Adipocyte (in vitro differentiated cells): Measurements from ENCODE around the gene TCF4.

Experiments used
- DNase-seq: peaks from one replicate; pipeline ENCODE4 v3.0.0-alpha.2; 2015; ENCODE audit warnings: low read depth
- H3K27me3 ChIP-seq: replicated peaks from 2 replicates; pipeline ENCODE4 v1.7.0; 2013; ENCODE audit warnings: mild to moderate bottlenecking, low read length, moderate library complexity; ENCODE audit not compliant: control insufficient read depth, insufficient read depth
- H3K36me3 ChIP-seq: 2 replicates; pipeline ENCODE4 v1.7.0; 2013; ENCODE audit warnings: low read length, mild to moderate bottlenecking, moderate library complexity; ENCODE audit not compliant: control insufficient read depth, insufficient read depth, severe bottlenecking
- H3K4me1 ChIP-seq: 2 replicates; pipeline ENCODE4 v1.7.0; 2013; ENCODE audit warnings: mild to moderate bottlenecking, low read length, moderate library complexity; ENCODE audit not compliant: control insufficient read depth, insufficient read depth
- H3K4me3 ChIP-seq: 2 replicates; pipeline ENCODE4 v1.7.0; 2013; ENCODE audit warnings: mild to moderate bottlenecking, low read length, moderate library complexity
- H3K9ac ChIP-seq: 2 replicates; pipeline ENCODE4 v1.7.0; 2013; ENCODE audit warnings: mild to moderate bottlenecking, low read length, moderate library complexity
- H3K9me3 ChIP-seq: 2 replicates; pipeline ENCODE4 v1.7.0; 2013; ENCODE audit warnings: mild to moderate bottlenecking, low read length, moderate library complexity; ENCODE audit not compliant: control insufficient read depth

TCF4 gene

DNA sequence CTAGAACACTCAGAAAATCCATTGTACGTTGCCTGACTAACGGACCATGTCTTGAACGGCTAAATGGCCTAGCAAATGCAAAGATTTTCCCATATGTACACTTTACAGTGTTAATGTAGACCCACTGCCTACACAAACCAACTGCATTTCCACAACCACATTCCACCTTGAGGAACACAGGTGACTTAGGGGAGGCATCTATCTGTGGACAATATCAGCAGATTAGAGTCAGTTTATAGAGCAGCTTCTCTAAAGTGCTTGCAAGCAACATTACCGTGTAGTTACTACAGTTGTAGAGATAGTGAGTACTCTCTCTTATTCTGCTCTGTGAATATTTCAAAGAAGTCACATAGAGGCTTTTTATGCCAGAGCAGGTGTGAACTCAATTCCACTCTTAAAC, 139.6 kb downstream of the TCF4 start:
- no peak for DNase-seq
- Histone ChIP-seq H3K9me3 (peaks cover 7% of the 10 kb centered on the region), H3K36me3 (no peaks in the 10 kb centered on the region), H3K27me3 (no peaks in the 10 kb centered on the region), H3K4me3 (no peak overlapping the region), H3K9ac (no peak overlapping the region), H3K4me1 (peaks cover 33% of the 10 kb centered on the region)

- DNase-seq: no peak
- Histone ChIP-seq H3K9ac (no peak overlapping the region), H3K36me3 (no peaks in the 10 kb centered on the region)
These were observed 140.3 kb downstream of the TCF4 start for GRCh38 chr18:55447672-55448018.

DNA sequence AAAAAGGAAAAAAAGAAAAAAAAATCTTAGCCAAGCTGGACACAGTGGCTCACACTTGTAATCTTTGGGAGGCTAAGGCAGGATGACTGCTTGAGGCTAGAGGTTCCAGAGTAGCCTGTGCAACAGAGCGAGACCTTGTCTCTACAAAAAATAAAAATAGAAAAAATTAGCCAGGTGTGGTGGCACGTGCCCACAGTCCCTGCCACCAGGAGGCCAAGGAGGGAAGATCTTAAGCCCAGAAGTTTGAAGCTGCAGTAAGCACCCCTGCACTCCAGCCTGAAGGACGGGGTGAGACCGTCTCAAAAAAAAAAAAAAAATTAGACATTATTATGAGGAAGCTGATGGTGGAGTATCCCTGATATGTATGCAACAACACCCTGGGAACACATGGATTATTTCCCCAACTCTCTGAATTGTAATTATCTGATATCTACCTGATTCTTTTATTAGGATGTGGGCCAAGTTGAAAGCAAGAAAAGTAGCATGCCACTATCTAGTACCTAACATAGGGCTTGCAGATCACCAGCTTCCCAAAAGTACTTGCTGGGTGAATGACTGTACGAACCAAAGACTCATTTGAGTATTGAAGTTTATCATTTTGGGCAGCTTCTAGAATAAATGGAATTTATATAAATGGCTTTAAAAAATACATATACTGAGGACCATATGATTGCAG, 140.9 kb downstream of the TCF4 start:
- Histone ChIP-seq H3K4me1 (peaks cover 28% of the 10 kb centered on the region), H3K27me3 (no peaks in the 10 kb centered on the region), H3K9ac (no peak overlapping the region), H3K4me3 (no peak overlapping the region), H3K9me3 (peaks cover 7% of the 10 kb centered on the region), H3K36me3 (no peaks in the 10 kb centered on the region)
- DNase-seq: no peak

More at GRCh38 chr18:55447672-55448018, 140.3 kb downstream of the TCF4 start:
- Histone ChIP-seq H3K9me3 (peaks cover 7% of the 10 kb centered on the region), H3K4me1 (peaks cover 33% of the 10 kb centered on the region), H3K4me3 (no peak overlapping the region), H3K27me3 (no peaks in the 10 kb centered on the region)

- no peak overlapping the region for H3K9ac ChIP-seq
- no peaks in the 10 kb centered on the region for H3K36me3 ChIP-seq
- H3K4me1 ChIP-seq: peaks cover 19% of the 10 kb centered on the region
- H3K4me3 ChIP-seq: no peak overlapping the region
- H3K27me3 ChIP-seq: no peaks in the 10 kb centered on the region
- no peak for DNase-seq
- peaks cover 7% of the 10 kb centered on the region for H3K9me3 ChIP-seq
These were observed 143.5 kb downstream of the TCF4 start for GRCh38 chr18:55444536-55444935.

GRCh38 chr18:55443776-55444175, 144.2 kb downstream of the TCF4 start:
- Histone ChIP-seq H3K4me1 (peaks cover 11% of the 10 kb centered on the region), H3K9ac (no peak overlapping the region), H3K27me3 (no peaks in the 10 kb centered on the region), H3K9me3 (peaks cover 7% of the 10 kb centered on the region), H3K4me3 (no peak overlapping the region), H3K36me3 (no peaks in the 10 kb centered on the region)
- no peak for DNase-seq

GRCh38 chr18:55442561-55442960, 145.4 kb downstream of the TCF4 start:
- Histone ChIP-seq H3K36me3 (no peaks in the 10 kb centered on the region), H3K4me1 (peaks cover 6% of the 10 kb centered on the region), H3K9ac (no peak overlapping the region), H3K9me3 (peaks cover 7% of the 10 kb centered on the region), H3K4me3 (no peak overlapping the region), H3K27me3 (no peaks in the 10 kb centered on the region)
- DNase-seq: no peak

DNA sequence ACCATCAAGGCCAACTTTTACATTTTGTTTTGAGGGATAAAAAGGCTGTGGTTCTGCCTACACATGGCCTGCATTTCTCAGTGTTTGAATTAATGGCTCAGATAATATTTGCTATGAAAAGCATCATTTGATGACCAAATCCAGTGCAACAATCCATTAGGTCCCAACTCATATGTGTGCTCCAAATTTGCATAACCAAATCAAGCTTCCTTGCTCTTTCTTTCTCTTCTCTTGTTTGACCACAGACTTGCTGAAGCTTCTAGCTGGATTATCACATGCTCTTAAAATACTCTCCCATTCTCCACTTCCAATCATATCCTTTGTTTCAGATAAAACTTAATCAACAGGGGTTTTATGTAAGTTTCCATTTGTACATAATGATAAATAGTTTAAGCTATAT, 147.0 kb downstream of the TCF4 start:
- peaks cover 6% of the 10 kb centered on the region for H3K9me3 ChIP-seq
- no peaks in the 10 kb centered on the region for H3K36me3 ChIP-seq
- H3K9ac ChIP-seq: no peak overlapping the region
- H3K4me3 ChIP-seq: no peak overlapping the region
- H3K4me1 ChIP-seq: peaks cover 6% of the 10 kb centered on the region
- H3K27me3 ChIP-seq: no peaks in the 10 kb centered on the region
- DNase-seq: no peak

DNA sequence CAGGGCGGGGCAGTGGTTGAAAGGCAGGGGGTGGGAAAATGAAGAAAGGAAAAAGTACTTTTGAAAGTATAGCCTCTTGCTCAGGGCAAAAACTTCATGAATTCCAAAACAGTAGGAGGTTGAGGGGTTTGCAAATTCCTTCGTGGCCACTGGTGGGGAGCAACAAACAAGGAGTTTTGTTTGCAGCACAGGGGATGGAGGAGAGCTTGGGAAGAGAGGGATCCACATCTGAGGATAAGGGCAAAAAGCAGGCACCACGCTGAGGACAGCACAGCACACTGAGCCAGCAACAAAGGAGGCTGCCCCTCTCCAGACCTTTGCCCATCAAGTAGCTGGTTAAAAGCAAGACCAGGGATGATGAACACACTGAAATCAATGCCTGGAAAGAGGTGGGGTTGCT, 148.9 kb downstream of the TCF4 start:
- Histone ChIP-seq H3K4me1 (peaks cover 10% of the 10 kb centered on the region), H3K27me3 (no peaks in the 10 kb centered on the region), H3K36me3 (no peaks in the 10 kb centered on the region), H3K4me3 (no peak overlapping the region), H3K9ac (no peak overlapping the region), H3K9me3 (no peaks in the 10 kb centered on the region)
- DNase-seq: no peak

GRCh38 chr18:55435592-55435991, 152.4 kb downstream of the TCF4 start:
- no peaks in the 10 kb centered on the region for H3K36me3 ChIP-seq
- no peak overlapping the region for H3K4me3 ChIP-seq
- no peak for DNase-seq
- no peak overlapping the region for H3K9ac ChIP-seq
- H3K27me3 ChIP-seq: no peaks in the 10 kb centered on the region
- H3K9me3 ChIP-seq: no peaks in the 10 kb centered on the region
- peaks cover 11% of the 10 kb centered on the region for H3K4me1 ChIP-seq

- Histone ChIP-seq H3K4me1 (peaks cover 15% of the 10 kb centered on the region), H3K36me3 (no peaks in the 10 kb centered on the region), H3K9me3 (no peaks in the 10 kb centered on the region), H3K27me3 (no peaks in the 10 kb centered on the region), H3K9ac (no peak overlapping the region), H3K4me3 (no peak overlapping the region)
- DNase-seq: no peak
These were observed 154.3 kb downstream of the TCF4 start for GRCh38 chr18:55433648-55434047.

GRCh38 chr18:55433140-55433539, 154.9 kb downstream of the TCF4 start:
- no peaks in the 10 kb centered on the region for H3K36me3 ChIP-seq
- no peak for DNase-seq
- no peaks in the 10 kb centered on the region for H3K27me3 ChIP-seq
- no peaks in the 10 kb centered on the region for H3K9me3 ChIP-seq
- no peak overlapping the region for H3K9ac ChIP-seq
- H3K4me3 ChIP-seq: no peak overlapping the region
- peaks cover 15% of the 10 kb centered on the region for H3K4me1 ChIP-seq
